SK-N-SH treated with all-trans-retinoic acid at 6 μM for 48 hours (cell line): ENCODE measurements around the gene WIPF2.

Experiments
- BACH2 ChIP-seq: fragments of 250-450 bp; sonication (Bioruptor Pico); IDR thresholded peaks from 2 replicates; pipeline ENCODE4 v1.9.0; 2021; ENCODE audit warnings: mild to moderate bottlenecking, borderline replicate concordance
- CSRNP3 ChIP-seq: fragments of 250-450 bp; sonication (Bioruptor Pico); IDR thresholded peaks from 2 replicates; pipeline ENCODE4 v1.5.1; 2021; ENCODE audit warnings: mild to moderate bottlenecking, moderate library complexity
- ISL1 ChIP-seq: fragments of 250-450 bp; sonication (Bioruptor Pico); IDR thresholded peaks from 2 replicates; pipeline ENCODE4 v2.1.2; 2022; ENCODE audit warnings: mild to moderate bottlenecking, moderate library complexity
- PATZ1 ChIP-seq: fragments of 250-450 bp; sonication (Bioruptor Pico); IDR thresholded peaks from 2 replicates; pipeline ENCODE4 v1.8.0; 2020; ENCODE audit warnings: mild to moderate bottlenecking, moderate library complexity, borderline replicate concordance
- SNAI2 ChIP-seq: fragments of 250-450 bp; sonication (Bioruptor Pico); IDR thresholded peaks from 2 replicates; pipeline ENCODE4 v1.5.0; 2020; ENCODE audit warnings: mild to moderate bottlenecking, moderate library complexity
- ZFP3 ChIP-seq: fragments of 250-450 bp; sonication (Bioruptor Pico); IDR thresholded peaks from 2 replicates; pipeline ENCODE4 v1.5.0; 2020; ENCODE audit warnings: mild to moderate bottlenecking, moderate library complexity
- ZNF565 ChIP-seq: fragments of 450-650 bp; formaldehyde crosslinking; conservative IDR thresholded peaks from 2 replicates; pipeline ENCODE4 v1.5.0; 2020; ENCODE audit warnings: low read depth, mild to moderate bottlenecking, moderate library complexity

- TF ChIP-seq ISL1 (CRISPR knock-in tag) (no peak), SNAI2 (no peak), PATZ1 (CRISPR knock-in tag) (peak; percentile 86; the same call in 1 of the 2 replicates), BACH2 (no peak), ZFP3 (CRISPR knock-in tag) (peak; percentile 69), ZNF565 (CRISPR knock-in tag) (no peak), CSRNP3 (no peak)
Measured at GRCh38 chr17:40314584-40314956, 95.5 kb downstream of the WIPF2 start.
